Midbrain (tissue), 1 donor: Measurements from ENCODE around the gene MAP4K2.
"Not testable (repeated sequence)": the region's sequence is repeated elsewhere in the genome, so short reads cannot be mapped to it uniquely, and the experiment has no call there.

Source experiments
- DNase-seq: peaks from one replicate; lab custom pipeline; 2025; lab: John Stamatoyannopoulos, UW

MAP4K2 gene

GRCh38 chr11:64803158-64803845 is at the start of gene MAP4K2:
TSS of gene MAP4K2 (minus strand) at chr11:64803214. CDS start at chr11:64803149, 65 bp downstream.
- peak; percentile 87 for DNase-seq

- no peak for DNase-seq
Measured at GRCh38 chr11:64851831-64852351, 48.9 kb upstream of the MAP4K2 start.

- DNase-seq: no peak
Measured at GRCh38 chr11:64850979-64851567, 48.1 kb upstream of the MAP4K2 start.

- no peak for DNase-seq
Measured at GRCh38 chr11:64849598-64850356, 46.8 kb upstream of the MAP4K2 start.

GRCh38 chr11:64848826-64849597 is 46.0 kb upstream of the MAP4K2 start:
- DNase-seq: no peak

GRCh38 chr11:64848214-64848825 is 45.3 kb upstream of the MAP4K2 start:
- no peak for DNase-seq

GRCh38 chr11:64846998-64847666 is 44.1 kb upstream of the MAP4K2 start:
- peak; percentile 89 for DNase-seq

GRCh38 chr11:64845776-64846129 is 42.7 kb upstream of the MAP4K2 start:
- DNase-seq: not testable (repeated sequence)

- DNase-seq: no peak
Measured at GRCh38 chr11:64845129-64845775, 42.2 kb upstream of the MAP4K2 start.

- peak; percentile 44 for DNase-seq
Measured at GRCh38 chr11:64844330-64845128, 41.5 kb upstream of the MAP4K2 start, which contains the start of gene CDC42BPG. TSS of gene CDC42BPG (minus strand) at chr11:64844653. CDS start at chr11:64844569, 84 bp downstream.

GRCh38 chr11:64843686-64844329 is 40.8 kb upstream of the MAP4K2 start:
- DNase-seq: no peak

- DNase-seq: no peak
Measured at GRCh38 chr11:64842851-64843685, 40.1 kb upstream of the MAP4K2 start.

GRCh38 chr11:64842366-64842759 is 39.3 kb upstream of the MAP4K2 start:
- no peak for DNase-seq

GRCh38 chr11:64841592-64842365 is 38.8 kb upstream of the MAP4K2 start:
- no peak for DNase-seq

GRCh38 chr11:64839887-64840782 is 37.1 kb upstream of the MAP4K2 start:
- no peak for DNase-seq

- DNase-seq: no peak
Measured at GRCh38 chr11:64839335-64839734, 36.3 kb upstream of the MAP4K2 start.
